ENCODE data around the gene TP53INP2.

DNA sequence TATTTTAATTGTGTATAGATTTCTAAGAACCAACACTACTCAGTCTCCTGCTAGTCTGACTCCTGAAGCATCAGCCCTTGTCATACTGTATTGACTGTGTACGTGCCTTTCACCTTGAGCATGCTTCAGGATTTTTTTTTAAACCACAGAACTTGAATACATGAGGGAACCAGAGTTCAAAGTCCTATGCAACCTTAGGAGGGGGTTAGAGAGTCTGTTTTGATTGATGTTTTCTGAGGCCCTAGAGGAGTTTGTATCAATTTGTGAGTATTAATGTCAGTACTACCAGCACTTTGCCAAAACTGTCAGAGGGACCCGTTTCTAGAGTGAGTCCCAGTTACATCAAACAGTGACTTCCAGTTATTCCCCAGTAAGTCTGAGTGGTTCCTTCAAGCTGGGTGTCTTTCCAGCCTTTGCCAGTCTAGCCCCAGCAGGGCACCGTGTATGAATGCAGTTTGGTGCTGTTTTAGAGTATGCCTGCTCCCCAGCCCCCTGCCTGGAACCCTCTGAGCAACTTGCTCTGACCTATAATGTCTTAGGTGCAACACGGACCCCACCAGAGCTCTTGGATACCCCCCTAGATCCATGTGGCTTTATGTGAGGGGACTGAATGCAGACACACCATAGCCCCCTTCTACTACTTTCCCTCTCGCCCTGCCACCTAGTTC, 8.5 kb downstream of the TP53INP2 start:
- TF ChIP-seq, protein P1, sequence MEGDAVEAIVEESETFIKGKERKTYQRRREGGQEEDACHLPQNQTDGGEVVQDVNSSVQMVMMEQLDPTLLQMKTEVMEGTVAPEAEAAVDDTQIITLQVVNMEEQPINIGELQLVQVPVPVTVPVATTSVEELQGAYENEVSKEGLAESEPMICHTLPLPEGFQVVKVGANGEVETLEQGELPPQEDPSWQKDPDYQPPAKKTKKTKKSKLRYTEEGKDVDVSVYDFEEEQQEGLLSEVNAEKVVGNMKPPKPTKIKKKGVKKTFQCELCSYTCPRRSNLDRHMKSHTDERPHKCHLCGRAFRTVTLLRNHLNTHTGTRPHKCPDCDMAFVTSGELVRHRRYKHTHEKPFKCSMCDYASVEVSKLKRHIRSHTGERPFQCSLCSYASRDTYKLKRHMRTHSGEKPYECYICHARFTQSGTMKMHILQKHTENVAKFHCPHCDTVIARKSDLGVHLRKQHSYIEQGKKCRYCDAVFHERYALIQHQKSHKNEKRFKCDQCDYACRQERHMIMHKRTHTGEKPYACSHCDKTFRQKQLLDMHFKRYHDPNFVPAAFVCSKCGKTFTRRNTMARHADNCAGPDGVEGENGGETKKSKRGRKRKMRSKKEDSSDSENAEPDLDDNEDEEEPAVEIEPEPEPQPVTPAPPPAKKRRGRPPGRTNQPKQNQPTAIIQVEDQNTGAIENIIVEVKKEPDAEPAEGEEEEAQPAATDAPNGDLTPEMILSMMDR (IDR thresholded peaks at IDR 0.05) = no peak
- TF ChIP-seq POLR2A (IDR thresholded peaks at IDR 0.05) = no peak
